B cell (primary cell): Measurements from ENCODE around the gene ASMTL. TPM values are rescaled to one million over a fixed set of nuclear protein-coding genes. Genes with fewer than 3 reads are reported as not detected.

Source experiments
- ATAC-seq: fragments of 200-7000 bp; cut with Tn5 transposase; one replicate; pipeline ENCODE4 v1.10.0; 2021; ENCODE audit warnings: low read depth, mild to moderate bottlenecking, moderate number of reproducible peaks, moderate library complexity
- CTCF ChIA-PET: fragments of 350-600 bp; sonication (Branson Sonifier 250); formaldehyde crosslinking; loops from one replicate; lab custom pipeline; 2021; ENCODE audit warnings: antibody characterized with exemption, inconsistent platforms; lab: Charles Lee
- POLR2A ChIA-PET: fragments of 350-600 bp; sonication (Branson Sonifier 250); formaldehyde crosslinking; loops from one replicate; lab custom pipeline; 2021; ENCODE audit warnings: antibody characterized with exemption; lab: Charles Lee
- DNase-seq: peaks from one replicate; pipeline ENCODE4 v3.0.0; 2013
- H2AFZ ChIP-seq: 2 replicates; pipeline ENCODE4 v1.6.1; 2012; ENCODE audit warnings: mild to moderate bottlenecking, low read depth, low read length; ENCODE audit not compliant: insufficient read depth, poor library complexity, severe bottlenecking
- H3K27ac ChIP-seq, 2 donors: 1 replicate in 1 of 2; 2 replicates in 1 of 2; pipeline ENCODE4 v1.5.1; 2012 to 2013; ENCODE audit warnings: low read length in 2 of 2, mild to moderate bottlenecking in 2 of 2, moderate library complexity in 1 of 2
- H3K27me3 ChIP-seq, 4 experiments: fragments of 200-600 bp in 1 of 4; sonication (generic) in 1 of 4; replicated peaks in 1 of 4; 1 replicate in 2 of 4; 2 replicates in 2 of 4; pipeline versions ENCODE4 v1.6.1 to v1.7.0; 2013 to 2016; ENCODE audit warnings: low read length in 3 of 4, mild to moderate bottlenecking in 2 of 4, mixed read lengths in 1 of 4, moderate library complexity in 1 of 4; ENCODE audit not compliant: insufficient read depth in 4 of 4, control insufficient read depth in 3 of 4; ENCODE audit errors: control extremely low read depth in 1 of 4
- H3K36me3 ChIP-seq, 2 experiments: replicated peaks in 1 of 2; 1 replicate in 1 of 2; 2 replicates in 1 of 2; pipeline versions ENCODE4 v1.6.1 to v1.7.1; 2013; ENCODE audit warnings: low read length in 1 of 2; ENCODE audit not compliant: insufficient read depth in 2 of 2, control insufficient read depth in 1 of 2; ENCODE audit errors: control extremely low read depth in 1 of 2, extremely low read depth in 1 of 2
- H3K4me1 ChIP-seq, 2 donors: fragments of 200-600 bp in 1 of 2; sonication (generic) in 1 of 2; 1 replicate in 1 of 2; 2 replicates in 1 of 2; pipeline versions ENCODE4 v1.5.1 to v1.6.1; 2013 to 2017; ENCODE audit warnings: low read length in 2 of 2; ENCODE audit not compliant: control insufficient read depth in 2 of 2, insufficient read depth in 2 of 2
- H3K4me2 ChIP-seq: replicated peaks from 2 replicates; pipeline ENCODE3; 2012; ENCODE audit warnings: mild to moderate bottlenecking, low read depth, low read length; ENCODE audit not compliant: poor library complexity, severe bottlenecking
- H3K4me3 ChIP-seq, 5 experiments: fragments of 200-600 bp in 1 of 5; sonication (generic) in 1 of 5; 1 replicate in 3 of 5; 2 replicates in 2 of 5; pipeline versions ENCODE4 v1.5.1 to v1.7.0; 2011 to 2016; ENCODE audit warnings: low read length in 4 of 5, mild to moderate bottlenecking in 4 of 5, low read depth in 2 of 5, control low read depth in 1 of 5, moderate library complexity in 1 of 5; ENCODE audit not compliant: insufficient read depth in 1 of 5; ENCODE audit errors: control extremely low read depth in 1 of 5, extremely low read depth in 1 of 5
- H3K79me2 ChIP-seq: fragments of 200-600 bp; sonication (generic); one replicate; pipeline ENCODE4 v1.6.0; 2016; ENCODE audit warnings: low read length; ENCODE audit not compliant: control insufficient read depth, insufficient read depth
- H3K9ac ChIP-seq: fragments of 200-600 bp; sonication (generic); 2 replicates; pipeline ENCODE4 v1.6.1; 2017; ENCODE audit warnings: mild to moderate bottlenecking, low read length, moderate library complexity
- H3K9me3 ChIP-seq, 3 donors: one replicate each; pipeline versions ENCODE4 v1.6.1 to v1.7.1; 2013; ENCODE audit warnings: low read length in 2 of 3; ENCODE audit not compliant: control insufficient read depth in 2 of 3, insufficient read depth in 1 of 3; ENCODE audit errors: control extremely low read depth in 1 of 3
- H4K20me1 ChIP-seq: 2 replicates; pipeline ENCODE4 v1.6.0; 2012; ENCODE audit warnings: mild to moderate bottlenecking, low read length; ENCODE audit not compliant: insufficient read depth, control insufficient read depth, poor library complexity, severe bottlenecking
- H3K27ac Mint-ChIP-seq: one replicate; pipeline ENCODE4 v1.8.0; 2021; ENCODE audit warnings: mixed read lengths
- H3K27me3 Mint-ChIP-seq: one replicate; pipeline ENCODE4 v1.8.0; 2021; ENCODE audit warnings: mixed read lengths
- H3K4me1 Mint-ChIP-seq: one replicate; pipeline ENCODE4 v1.8.0; 2021; ENCODE audit warnings: mixed read lengths
- H3K4me3 Mint-ChIP-seq: one replicate; pipeline ENCODE4 v1.8.0; 2021; ENCODE audit warnings: mixed read lengths
- H3K9me3 Mint-ChIP-seq: one replicate; pipeline ENCODE4 v1.8.0; 2022; ENCODE audit warnings: mixed read lengths; ENCODE audit not compliant: insufficient read depth
- EZH2 ChIP-seq: IDR thresholded peaks from 2 replicates; pipeline ENCODE4 v1.6.1; 2012; ENCODE audit warnings: borderline replicate concordance, low read depth, mild to moderate bottlenecking, moderate library complexity, low read length; ENCODE audit not compliant: insufficient read depth, poor library complexity, severe bottlenecking
- WGBS: methylation state at CpG from one replicate; pipeline ENCODE4 v1.1.5; 2013; ENCODE audit warnings: missing lambda C conversion rate; ENCODE audit not compliant: insufficient coverage; 5-methylcytosine and 5-hydroxymethylcytosine counted together
- intact Hi-C: fragments of 100-400 bp; cut with micrococcal nuclease; formaldehyde crosslinking; loops from one replicate; pipeline ENCODE4 v1.10.0; 2022
- polyA plus RNA-seq: library from polyadenylated mRNA; depleted of rRNA; stranded (reverse); fragments of >200 nt; gene quantifications from 2 replicates; pipeline ENCODE4 v1.2.3, GENCODE V29; 2012
- total RNA-seq, 2 donors: library from RNA; stranded (reverse); fragments of 120-200 nt in 1 of 2; gene quantifications; 1 replicate in 1 of 2; 2 replicates in 1 of 2; pipeline versions ENCODE4 v1.2.3 to v1.2.4, GENCODE V29; 2013 to 2022
- TF ChIP-seq, protein P1 (sequence below): fragments of 200-600 bp; IDR thresholded peaks from one replicate; pipeline ENCODE4 v1.8.0; 2022; ENCODE audit warnings: antibody characterized with exemption, mild to moderate bottlenecking

The ASMTL gene
- total and polyA plus RNA-seq, 2 donors (not counting 1 experiment from before 2014, with no cell fraction given), result 33.3 to 52.9 TPM

DNA sequence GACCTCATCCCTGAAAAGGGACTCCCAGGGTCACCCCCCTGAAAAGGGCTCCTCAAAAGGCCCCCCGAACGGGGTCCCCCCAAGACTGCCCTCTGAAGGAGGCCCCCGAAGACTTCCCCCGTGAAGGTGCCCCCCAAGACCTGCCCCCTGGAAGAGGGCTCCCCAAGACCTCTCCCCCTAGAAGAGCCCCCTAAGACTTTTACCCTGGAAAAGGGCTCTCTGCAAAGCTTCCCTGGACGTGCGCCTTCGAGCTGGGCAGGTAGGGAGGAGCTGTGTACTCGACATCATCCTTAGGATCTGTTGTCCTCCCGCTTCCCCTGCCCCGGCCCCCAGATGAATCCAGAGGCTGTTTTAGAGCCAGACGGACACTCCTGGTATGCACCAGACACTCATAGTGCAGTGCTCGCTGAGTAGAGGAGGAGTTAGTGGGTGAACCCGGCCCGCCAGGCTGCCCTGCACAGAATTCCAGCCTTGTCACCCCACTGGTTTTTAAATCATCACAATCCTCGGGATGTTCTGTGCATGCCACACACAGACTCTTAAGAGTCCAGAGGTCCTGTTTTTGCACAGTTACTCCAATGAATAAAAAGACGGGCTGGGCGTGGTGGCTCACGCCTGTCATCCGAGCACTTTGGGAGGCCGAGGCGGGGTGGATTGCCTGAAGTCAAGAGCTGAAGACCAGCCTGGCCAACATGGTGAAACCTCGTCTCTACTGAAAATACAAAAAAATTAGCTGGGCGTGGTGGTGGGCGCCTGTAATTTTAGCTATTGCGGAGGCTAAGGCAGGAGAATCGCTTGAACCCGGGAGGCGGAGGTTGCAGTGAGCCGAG, 55.1 kb downstream of the ASMTL start:
- CTCF ChIA-PET, result no interaction called here
- no peaks in the 10 kb centered on the region for H3K9me3 ChIP-seq
- 98% methylated on average over 20 of the region's 29 CpGs for WGBS
- DNase-seq (no peak), ATAC-seq (no peak)
- Mint-ChIP-seq H3K27ac (no peak overlapping the region), H3K9me3 (no peaks in the 10 kb centered on the region), H3K4me1 (peaks cover 15% of the 10 kb centered on the region), H3K4me3 (no peak overlapping the region), H3K27me3 (no peaks in the 10 kb centered on the region)
- H3K27ac ChIP-seq, result no peak overlapping the region
- POLR2A ChIA-PET, result no interaction called here
- TF ChIP-seq EZH2, result no peak
- TF ChIP-seq, protein P1, sequence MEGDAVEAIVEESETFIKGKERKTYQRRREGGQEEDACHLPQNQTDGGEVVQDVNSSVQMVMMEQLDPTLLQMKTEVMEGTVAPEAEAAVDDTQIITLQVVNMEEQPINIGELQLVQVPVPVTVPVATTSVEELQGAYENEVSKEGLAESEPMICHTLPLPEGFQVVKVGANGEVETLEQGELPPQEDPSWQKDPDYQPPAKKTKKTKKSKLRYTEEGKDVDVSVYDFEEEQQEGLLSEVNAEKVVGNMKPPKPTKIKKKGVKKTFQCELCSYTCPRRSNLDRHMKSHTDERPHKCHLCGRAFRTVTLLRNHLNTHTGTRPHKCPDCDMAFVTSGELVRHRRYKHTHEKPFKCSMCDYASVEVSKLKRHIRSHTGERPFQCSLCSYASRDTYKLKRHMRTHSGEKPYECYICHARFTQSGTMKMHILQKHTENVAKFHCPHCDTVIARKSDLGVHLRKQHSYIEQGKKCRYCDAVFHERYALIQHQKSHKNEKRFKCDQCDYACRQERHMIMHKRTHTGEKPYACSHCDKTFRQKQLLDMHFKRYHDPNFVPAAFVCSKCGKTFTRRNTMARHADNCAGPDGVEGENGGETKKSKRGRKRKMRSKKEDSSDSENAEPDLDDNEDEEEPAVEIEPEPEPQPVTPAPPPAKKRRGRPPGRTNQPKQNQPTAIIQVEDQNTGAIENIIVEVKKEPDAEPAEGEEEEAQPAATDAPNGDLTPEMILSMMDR, result no peak
- H2AFZ ChIP-seq, result no peak overlapping the region
- H4K20me1 ChIP-seq, result peaks cover 45% of the 10 kb centered on the region
- H3K4me1 ChIP-seq, result peaks cover 5 to 6% of the 10 kb centered on the region in 2 donors
- H3K4me2 ChIP-seq, result no peak overlapping the region
- H3K36me3 ChIP-seq, result peaks cover 0 to 29% of the 10 kb centered on the region in 2 experiments
- H3K79me2 ChIP-seq, result peaks cover 36% of the 10 kb centered on the region
- intact Hi-C loops, result loop anchor here (10.0 kb wide), 1 partner anchor 1127 kb away; no protein-coding TSS in a partner anchor
- no peaks in the 10 kb centered on the region for H3K27me3 ChIP-seq
- no peak overlapping the region for H3K4me3 ChIP-seq
- no peak overlapping the region for H3K9ac ChIP-seq

DNA sequence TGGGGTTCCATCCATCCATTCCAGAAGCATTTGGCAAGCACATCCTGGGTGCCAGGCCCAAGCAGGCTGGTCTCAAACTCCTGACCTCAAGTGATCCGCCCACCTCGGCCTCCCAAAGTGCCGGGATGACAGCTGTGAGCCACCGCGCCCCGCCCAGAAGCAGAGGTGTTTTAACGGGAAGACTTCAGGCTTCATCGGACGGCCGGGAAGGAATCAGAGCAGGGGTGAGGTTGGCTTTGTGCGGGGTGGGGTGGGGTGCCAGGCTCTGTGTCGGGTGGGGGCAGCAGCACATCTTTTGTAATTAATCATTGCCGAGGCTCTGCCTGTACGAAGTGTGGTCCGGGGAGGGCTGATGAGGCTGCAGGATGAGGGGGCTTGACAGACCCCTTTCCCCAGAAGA, 55.7 kb downstream of the ASMTL start:
- peaks cover 15% of the 10 kb centered on the region for H3K4me1 Mint-ChIP-seq
- Histone ChIP-seq H3K27me3 (no peaks in the 10 kb centered on the region), H3K79me2 (peaks cover 41% of the 10 kb centered on the region), H3K27ac (no peak overlapping the region), H3K4me3 (no peak overlapping the region), H3K4me2 (no peak overlapping the region), H3K36me3 (peaks cover 0 to 29% of the 10 kb centered on the region in 2 experiments), H2AFZ (no peak overlapping the region), H4K20me1 (peaks cover 43% of the 10 kb centered on the region), H3K9me3 (no peaks in the 10 kb centered on the region), H3K4me1 (peaks cover 5 to 6% of the 10 kb centered on the region in 2 donors), H3K9ac (no peak overlapping the region)
- whole genome bisulfite sequencing, result 99% methylated on average over 14 of the region's 15 CpGs
- ChIA-PET CTCF (no interaction called here), POLR2A (no interaction called here)
- DNase-seq (no peak), ATAC-seq (no peak)
- no peaks in the 10 kb centered on the region for H3K27me3 Mint-ChIP-seq
- TF ChIP-seq, protein P1, result no peak
- no peak for TF ChIP-seq EZH2
- H3K27ac Mint-ChIP-seq, result no peak overlapping the region
- no peak overlapping the region for H3K4me3 Mint-ChIP-seq
- intact Hi-C loops, result loop anchor here (10.0 kb wide), 1 partner anchor 1128 kb away; no protein-coding TSS in a partner anchor
- H3K9me3 Mint-ChIP-seq, result no peaks in the 10 kb centered on the region
